ENCODE measurements around the gene SLC46A2. TPM values are rescaled to one million over a fixed set of nuclear protein-coding genes. Genes with fewer than 3 reads are reported as not detected.

Gene SLC46A2
- polyA plus RNA-seq, 1 experiment, result not detected

DNA sequence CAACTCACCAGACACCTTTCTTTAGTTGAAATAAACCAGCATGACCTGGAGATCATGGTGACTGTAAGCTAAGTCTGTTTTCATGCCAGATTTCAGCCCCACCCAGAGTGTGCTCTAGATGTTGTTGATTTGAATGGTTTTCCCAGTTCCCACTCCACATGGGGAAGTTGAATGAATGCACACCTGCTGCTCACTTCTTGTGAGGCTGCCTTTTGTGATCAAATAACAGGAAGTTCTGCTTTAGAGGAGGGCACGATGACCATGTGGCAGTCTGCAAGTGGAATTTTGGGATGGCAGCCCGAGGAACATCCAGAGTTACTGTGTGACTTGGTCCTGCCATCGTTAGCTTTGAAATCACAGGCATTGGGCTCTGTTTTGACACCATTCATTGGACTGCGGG, 18.7 kb downstream of the SLC46A2 start:
- DNase-seq (ENCODE audit: low read depth), result no peak
- Histone ChIP-seq H3K27me3 (ENCODE audit: control insufficient read depth, insufficient read depth, low read length) (no peaks in the 10 kb centered on the region), H3K36me3 (ENCODE audit: control insufficient read depth, insufficient read depth, low read length) (peaks cover 3% of the 10 kb centered on the region), H3K4me3 (ENCODE audit: low read depth, low read length) (no peak overlapping the region)
- ChIA-PET POLR2A (no interaction called here), CTCF (interaction anchor here (1.0 kb wide), 1 partner anchor 31 kb away, joined by 3 read pairs; no protein-coding TSS in a partner anchor)
- TF ChIP-seq, protein P1, sequence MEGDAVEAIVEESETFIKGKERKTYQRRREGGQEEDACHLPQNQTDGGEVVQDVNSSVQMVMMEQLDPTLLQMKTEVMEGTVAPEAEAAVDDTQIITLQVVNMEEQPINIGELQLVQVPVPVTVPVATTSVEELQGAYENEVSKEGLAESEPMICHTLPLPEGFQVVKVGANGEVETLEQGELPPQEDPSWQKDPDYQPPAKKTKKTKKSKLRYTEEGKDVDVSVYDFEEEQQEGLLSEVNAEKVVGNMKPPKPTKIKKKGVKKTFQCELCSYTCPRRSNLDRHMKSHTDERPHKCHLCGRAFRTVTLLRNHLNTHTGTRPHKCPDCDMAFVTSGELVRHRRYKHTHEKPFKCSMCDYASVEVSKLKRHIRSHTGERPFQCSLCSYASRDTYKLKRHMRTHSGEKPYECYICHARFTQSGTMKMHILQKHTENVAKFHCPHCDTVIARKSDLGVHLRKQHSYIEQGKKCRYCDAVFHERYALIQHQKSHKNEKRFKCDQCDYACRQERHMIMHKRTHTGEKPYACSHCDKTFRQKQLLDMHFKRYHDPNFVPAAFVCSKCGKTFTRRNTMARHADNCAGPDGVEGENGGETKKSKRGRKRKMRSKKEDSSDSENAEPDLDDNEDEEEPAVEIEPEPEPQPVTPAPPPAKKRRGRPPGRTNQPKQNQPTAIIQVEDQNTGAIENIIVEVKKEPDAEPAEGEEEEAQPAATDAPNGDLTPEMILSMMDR (IDR thresholded peaks at IDR 0.05; ENCODE audit: insufficient read depth, low read depth, low read length), result no peak

DNA sequence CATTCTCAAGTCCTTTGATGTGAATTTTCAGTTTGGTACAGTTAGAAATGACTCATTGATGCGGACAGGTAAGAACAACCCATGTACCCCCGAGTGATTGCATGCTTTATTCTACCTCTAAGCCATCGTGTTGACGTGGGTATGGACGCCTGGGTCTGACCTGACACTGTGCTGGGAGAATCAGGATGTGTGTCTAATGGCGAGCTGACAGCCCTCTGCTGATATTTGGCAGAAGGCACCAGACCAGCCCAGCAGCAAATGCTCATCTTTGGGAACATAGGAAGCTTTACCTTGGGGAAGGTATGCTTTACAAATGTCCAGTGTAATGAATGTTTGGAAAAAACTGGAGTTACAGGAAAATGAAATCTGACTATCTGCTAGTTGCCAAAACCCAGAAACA, 20.1 kb downstream of the SLC46A2 start:
- Histone ChIP-seq H3K4me3 (ENCODE audit: low read depth, low read length) (no peak overlapping the region), H3K36me3 (ENCODE audit: control insufficient read depth, insufficient read depth, low read length) (peaks cover 3% of the 10 kb centered on the region), H3K27me3 (ENCODE audit: control insufficient read depth, insufficient read depth, low read length) (no peaks in the 10 kb centered on the region)
- DNase-seq (ENCODE audit: low read depth), result no peak
- TF ChIP-seq, protein P1 (IDR thresholded peaks at IDR 0.05; ENCODE audit: insufficient read depth, low read depth, low read length), result no peak
- CTCF ChIA-PET, result no interaction called here
- POLR2A ChIA-PET, result no interaction called here

DNA sequence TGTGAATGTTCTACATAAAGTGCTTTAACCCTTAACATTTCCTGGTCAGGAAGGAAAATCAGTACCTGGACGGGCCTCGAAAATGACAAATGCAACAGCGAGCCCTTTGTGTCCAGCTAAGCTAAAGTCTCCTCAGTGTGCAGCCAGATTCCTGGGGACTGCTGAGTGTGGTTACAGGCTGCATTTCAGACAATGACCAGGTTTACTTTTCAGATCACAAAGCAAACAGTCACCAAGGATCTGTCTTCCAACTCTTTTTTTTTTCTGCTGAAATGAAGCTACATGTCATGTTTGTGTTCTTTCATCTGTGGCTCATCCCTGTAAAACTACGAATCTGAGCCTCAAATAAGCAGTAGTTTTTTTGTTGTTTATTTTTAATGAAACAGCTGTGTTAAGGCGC, 20.8 kb downstream of the SLC46A2 start:
- Histone ChIP-seq H3K4me3 (ENCODE audit: low read depth, low read length) (no peak overlapping the region), H3K36me3 (ENCODE audit: control insufficient read depth, insufficient read depth, low read length) (peaks cover 4% of the 10 kb centered on the region), H3K27me3 (ENCODE audit: control insufficient read depth, insufficient read depth, low read length) (no peaks in the 10 kb centered on the region)
- TF ChIP-seq, protein P1 (IDR thresholded peaks at IDR 0.05; ENCODE audit: insufficient read depth, low read depth, low read length), result no peak
- ChIA-PET CTCF (interaction anchor here (0.9 to 1.3 kb wide), 2 partner anchors 25 to 33 kb away, joined by 3 to 4 read pairs; no protein-coding TSS in a partner anchor), POLR2A (no interaction called here)
- DNase-seq (ENCODE audit: low read depth), result no peak

DNA sequence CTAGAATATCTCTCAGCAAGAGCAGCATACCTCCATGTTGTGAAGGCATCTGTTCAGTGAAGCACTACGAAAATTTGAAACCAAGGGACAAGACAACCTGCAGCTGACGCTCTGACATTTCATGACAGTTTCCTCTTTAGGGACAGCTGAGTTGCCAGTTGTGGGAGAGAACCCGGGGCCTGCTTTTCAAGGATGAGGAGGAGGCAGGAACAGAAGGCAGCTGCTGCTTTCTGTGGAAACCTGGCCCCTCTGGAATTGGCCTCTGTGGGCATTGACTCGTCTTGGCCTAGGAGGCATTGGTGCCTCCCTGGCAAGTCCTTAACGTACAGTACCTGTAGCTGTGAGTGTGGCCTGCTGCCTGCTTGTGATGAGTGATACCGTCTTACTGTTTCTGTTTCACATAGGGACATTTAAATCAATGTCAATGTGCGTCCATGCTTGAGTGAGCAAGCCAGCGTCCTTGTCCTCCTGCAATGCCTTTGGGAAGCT, 21.6 kb downstream of the SLC46A2 start:
- CTCF ChIA-PET, result interaction anchor here (0.9 to 1.7 kb wide), 3 partner anchors 10 to 34 kb away, joined by 3 to 4 read pairs (median 3); no protein-coding TSS in a partner anchor
- TF ChIP-seq, protein P1 (IDR thresholded peaks at IDR 0.05; ENCODE audit: insufficient read depth, low read depth, low read length), result no peak
- Histone ChIP-seq H3K36me3 (ENCODE audit: control insufficient read depth, insufficient read depth, low read length) (peaks cover 6% of the 10 kb centered on the region), H3K4me3 (ENCODE audit: low read depth, low read length) (no peak overlapping the region), H3K27me3 (ENCODE audit: control insufficient read depth, insufficient read depth, low read length) (no peaks in the 10 kb centered on the region)
- DNase-seq (ENCODE audit: low read depth), result no peak
- POLR2A ChIA-PET, result no interaction called here

DNA sequence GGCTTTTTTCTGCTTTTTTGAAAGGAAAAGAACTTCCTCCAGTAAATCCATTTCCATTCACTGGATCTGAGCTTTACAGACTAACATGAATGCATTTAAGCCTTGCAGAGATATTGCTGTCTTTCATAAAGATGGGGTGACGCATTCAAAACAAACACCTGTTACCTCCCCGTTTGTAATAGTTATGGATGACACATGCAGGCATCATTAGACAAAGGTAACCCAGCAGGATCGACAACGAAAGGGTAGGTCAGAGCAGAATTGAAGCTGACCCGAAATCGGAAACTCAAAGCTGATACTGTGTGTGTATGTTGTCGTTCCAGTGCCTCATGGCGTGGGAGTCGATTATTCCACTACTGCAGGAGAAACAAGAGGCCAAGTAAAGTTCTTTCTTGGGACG, 22.2 kb downstream of the SLC46A2 start:
- CTCF ChIA-PET, result interaction anchor here (1.0 to 1.7 kb wide), 3 partner anchors 10 to 35 kb away, joined by 3 to 4 read pairs (median 3); no protein-coding TSS in a partner anchor
- POLR2A ChIA-PET, result no interaction called here
- H3K4me3 ChIP-seq (ENCODE audit: low read depth, low read length), result no peak overlapping the region

More for the DNA sequence above, 22.2 kb downstream of the SLC46A2 start:
- H3K27me3 ChIP-seq (ENCODE audit: control insufficient read depth, insufficient read depth, low read length), result no peaks in the 10 kb centered on the region
- no peak for DNase-seq (ENCODE audit: low read depth)
- TF ChIP-seq, protein P1 (IDR thresholded peaks at IDR 0.05; ENCODE audit: insufficient read depth, low read depth, low read length), result no peak
- H3K36me3 ChIP-seq (ENCODE audit: control insufficient read depth, insufficient read depth, low read length), result peaks cover 6% of the 10 kb centered on the region
